Neural progenitor cell (in vitro differentiated cells): ENCODE data around the gene IQGAP3. TPM values are rescaled to one million over a fixed set of nuclear protein-coding genes. Genes with fewer than 3 reads are reported as not detected.
A peak's percentile ranks its signal among the peaks of the same experiment; 100 is the strongest.

ENCODE experiments used
- DNase-seq: peaks from one replicate; pipeline ENCODE4 v3.0.0-alpha.2; 2016; ENCODE audit warnings: low spot score
- H2AFZ ChIP-seq: fragments of 200-600 bp; sonication (generic); replicated peaks from 2 replicates; pipeline ENCODE4 v1.6.1; 2016; ENCODE audit warnings: antibody characterized with exemption
- H3F3A ChIP-seq: fragments of 200-600 bp; sonication (generic); 2 replicates; pipeline ENCODE4 v1.6.1; 2016; ENCODE audit warnings: antibody characterized with exemption, low read depth
- H3K27ac ChIP-seq: fragments of 200-600 bp; sonication (generic); 2 replicates; pipeline ENCODE4 v1.5.1; 2016; ENCODE audit warnings: mild to moderate bottlenecking
- H3K27me3 ChIP-seq: fragments of 200-600 bp; sonication (generic); 2 replicates; pipeline ENCODE4 v1.6.1; 2016; ENCODE audit warnings: mild to moderate bottlenecking, moderate library complexity
- H3K36me3 ChIP-seq: fragments of 200-600 bp; sonication (generic); 2 replicates; pipeline ENCODE4 v1.5.1; 2016
- H3K4me1 ChIP-seq: fragments of 200-600 bp; sonication (generic); 2 replicates; pipeline ENCODE4 v1.6.1; 2016; ENCODE audit warnings: mixed run types
- H3K4me2 ChIP-seq: fragments of 200-600 bp; sonication (generic); 2 replicates; pipeline ENCODE4 v1.6.1; 2016
- H3K4me3 ChIP-seq: fragments of 200-600 bp; sonication (generic); 2 replicates; pipeline ENCODE4 v1.5.1; 2016
- H3K79me2 ChIP-seq: fragments of 200-600 bp; sonication (generic); 2 replicates; pipeline ENCODE4 v1.6.1; 2016; ENCODE audit warnings: low read depth
- H3K9ac ChIP-seq: fragments of 200-600 bp; sonication (generic); 2 replicates; pipeline ENCODE4 v1.6.1; 2016
- H3K9me3 ChIP-seq: fragments of 200-600 bp; sonication (generic); 2 replicates; pipeline ENCODE4 v1.5.1; 2016; ENCODE audit warnings: low read depth
- H4K20me1 ChIP-seq: fragments of 200-600 bp; sonication (generic); 2 replicates; pipeline ENCODE4 v1.6.1; 2016; ENCODE audit warnings: low read depth
- H3K27ac Mint-ChIP-seq: 3 replicates; pipeline ENCODE4 v1.8.0; 2021; ENCODE audit warnings: mixed read lengths
- H3K27me3 Mint-ChIP-seq: 2 replicates; pipeline ENCODE4 v1.8.0; 2022; ENCODE audit warnings: low read depth, mild to moderate bottlenecking, inconsistent platforms, moderate library complexity, mixed read lengths; ENCODE audit not compliant: insufficient read depth
- H3K36me3 Mint-ChIP-seq: 3 replicates; pipeline ENCODE4 v1.8.0; 2021; ENCODE audit warnings: mixed read lengths
- H3K4me1 Mint-ChIP-seq: 3 replicates; pipeline ENCODE4 v1.8.0; 2021; ENCODE audit warnings: mixed read lengths
- H3K4me3 Mint-ChIP-seq: 3 replicates; pipeline ENCODE4 v1.8.0; 2021; ENCODE audit warnings: mild to moderate bottlenecking, moderate library complexity, mixed read lengths
- H3K9me3 Mint-ChIP-seq: 3 replicates; pipeline ENCODE4 v1.8.0; 2020; ENCODE audit warnings: mixed read lengths
- CTCF ChIP-seq: fragments of 200-600 bp; sonication (generic); IDR thresholded peaks from 2 replicates; pipeline ENCODE4 v1.5.1; 2017; ENCODE audit warnings: antibody characterized with exemption, mild to moderate bottlenecking
- EZH2 ChIP-seq: fragments of 200-600 bp; sonication (generic); IDR thresholded peaks from 2 replicates; pipeline ENCODE4 v1.6.1; 2017; ENCODE audit warnings: antibody characterized with exemption, mild to moderate bottlenecking, moderate library complexity
- EZH2phosphoT487 ChIP-seq: fragments of 200-600 bp; sonication (generic); IDR thresholded peaks from 2 replicates; pipeline ENCODE4 v1.6.1; 2017; ENCODE audit warnings: antibody characterized with exemption
- total RNA-seq: library from RNA; depleted of rRNA; stranded (reverse); fragments of >200 nt; gene quantifications from 2 replicates; pipeline ENCODE4 v1.2.3, GENCODE V29; 2015; ENCODE audit warnings: low replicate concordance

IQGAP3 gene
- total RNA-seq, 1 donor from 2014 or later, result 31.5 TPM

- no peaks in the 10 kb centered on the region for H3K27me3 ChIP-seq
- Mint-ChIP-seq H3K36me3 (peaks cover 24% of the 10 kb centered on the region), H3K27me3 (peaks cover 9% of the 10 kb centered on the region)
Observed at GRCh38 chr1:156546267-156546666, 26.1 kb downstream of the IQGAP3 start.

GRCh38 chr1:156544592-156545102, 27.7 kb downstream of the IQGAP3 start:
- no peak overlapping the region for H3K27ac Mint-ChIP-seq

More at GRCh38 chr1:156546267-156546666, 26.1 kb downstream of the IQGAP3 start:
- TF ChIP-seq CTCF, result no peak
- TF ChIP-seq EZH2phosphoT487, result no peak
- TF ChIP-seq EZH2, result no peak
- no peaks in the 10 kb centered on the region for H3K9me3 Mint-ChIP-seq
- Histone ChIP-seq H3K36me3 (no peaks in the 10 kb centered on the region), H3K4me1 (no peaks in the 10 kb centered on the region), H3K9me3 (no peaks in the 10 kb centered on the region), H3K9ac (no peak overlapping the region), H3K4me3 (no peak overlapping the region), H3K79me2 (no peaks in the 10 kb centered on the region), H4K20me1 (no peaks in the 10 kb centered on the region), H3K4me2 (no peak overlapping the region), H3F3A (no peaks in the 10 kb centered on the region), H3K27ac (no peak overlapping the region), H2AFZ (no peak overlapping the region)
- H3K27ac Mint-ChIP-seq, result no peak overlapping the region
- H3K4me3 Mint-ChIP-seq, result no peak overlapping the region
- DNase-seq, result no peak
- H3K4me1 Mint-ChIP-seq, result no peaks in the 10 kb centered on the region

GRCh38 chr1:156543066-156543465, 29.3 kb downstream of the IQGAP3 start:
- DNase-seq, result no peak
- Histone ChIP-seq H3K4me1 (no peaks in the 10 kb centered on the region), H3K4me3 (no peak overlapping the region), H3K36me3 (no peaks in the 10 kb centered on the region), H3K9ac (no peak overlapping the region), H3K9me3 (no peaks in the 10 kb centered on the region), H3F3A (no peaks in the 10 kb centered on the region), H2AFZ (no peak overlapping the region), H4K20me1 (no peaks in the 10 kb centered on the region), H3K79me2 (no peaks in the 10 kb centered on the region), H3K27ac (no peak overlapping the region), H3K27me3 (no peaks in the 10 kb centered on the region), H3K4me2 (no peak overlapping the region)
- Mint-ChIP-seq H3K27me3 (peaks cover 7% of the 10 kb centered on the region), H3K27ac (peak overlapping the region; percentile 5), H3K4me3 (no peak overlapping the region), H3K9me3 (no peaks in the 10 kb centered on the region), H3K36me3 (peaks cover 39% of the 10 kb centered on the region), H3K4me1 (no peaks in the 10 kb centered on the region)
- TF ChIP-seq EZH2 (no peak), CTCF (no peak), EZH2phosphoT487 (no peak)

More at GRCh38 chr1:156544592-156545102, 27.7 kb downstream of the IQGAP3 start:
- no peaks in the 10 kb centered on the region for H4K20me1 ChIP-seq
- H3F3A ChIP-seq, result no peaks in the 10 kb centered on the region
- H3K4me1 ChIP-seq, result no peaks in the 10 kb centered on the region
- H3K4me3 ChIP-seq, result no peak overlapping the region
- H3K27me3 Mint-ChIP-seq, result peaks cover 7% of the 10 kb centered on the region
- H3K27ac ChIP-seq, result no peak overlapping the region
- no peaks in the 10 kb centered on the region for H3K27me3 ChIP-seq
- no peak for TF ChIP-seq EZH2phosphoT487
- TF ChIP-seq EZH2, result no peak
- no peak for TF ChIP-seq CTCF
- H3K36me3 Mint-ChIP-seq, result peaks cover 27% of the 10 kb centered on the region
- H3K4me3 Mint-ChIP-seq, result no peak overlapping the region
- no peaks in the 10 kb centered on the region for H3K36me3 ChIP-seq
- H3K9ac ChIP-seq, result no peak overlapping the region
- no peaks in the 10 kb centered on the region for H3K4me1 Mint-ChIP-seq
- H2AFZ ChIP-seq, result no peak overlapping the region
- H3K4me2 ChIP-seq, result no peak overlapping the region
- no peaks in the 10 kb centered on the region for H3K79me2 ChIP-seq
- no peak for DNase-seq
- no peaks in the 10 kb centered on the region for H3K9me3 ChIP-seq
- no peaks in the 10 kb centered on the region for H3K9me3 Mint-ChIP-seq
